GM03348 (cell line): ENCODE measurements around the gene CD46.
A peak's percentile ranks its signal among the peaks of the same experiment; 100 is the strongest.
"Not testable (repeated sequence)": the region's sequence is repeated elsewhere in the genome, so short reads cannot be mapped to it uniquely, and the experiment has no call there.

Source experiments
- DNase-seq: peaks from one replicate; pipeline ENCODE4 v3.0.0; 2012; ENCODE audit warnings: low spot score

The CD46 gene

GRCh38 chr1:207751790-207752455 is at the start of gene CD46:
Gene CD46 (plus strand): TSS chr1:207752054. CDS start chr1:207752213, 159 bp downstream.
- DNase-seq: peak; percentile 98

- DNase-seq: no peak
Measured at GRCh38 chr1:207702317-207702716, 49.5 kb upstream of the CD46 start.

GRCh38 chr1:207703712-207704111 is 48.1 kb upstream of the CD46 start:
- DNase-seq: no peak

GRCh38 chr1:207708004-207708403 is 43.9 kb upstream of the CD46 start:
- DNase-seq: not testable (repeated sequence)

- no peak for DNase-seq
Measured at GRCh38 chr1:207711285-207711684, 40.6 kb upstream of the CD46 start.

GRCh38 chr1:207712701-207713100 is 39.2 kb upstream of the CD46 start:
- not testable (repeated sequence) for DNase-seq

- DNase-seq: no peak
Measured at GRCh38 chr1:207713529-207713928, 38.3 kb upstream of the CD46 start.

GRCh38 chr1:207719234-207719633 is 32.6 kb upstream of the CD46 start:
- DNase-seq: no peak

- DNase-seq: not testable (repeated sequence)
Measured at GRCh38 chr1:207728200-207728858, 23.5 kb upstream of the CD46 start.

- DNase-seq: not testable (repeated sequence)
Measured at GRCh38 chr1:207737503-207738157, 14.2 kb upstream of the CD46 start.

- not testable (repeated sequence) for DNase-seq
Measured at GRCh38 chr1:207738158-207738659, 13.6 kb upstream of the CD46 start.

GRCh38 chr1:207740207-207740606 is 11.6 kb upstream of the CD46 start:
- DNase-seq: no peak

GRCh38 chr1:207742850-207743555 is 8.9 kb upstream of the CD46 start:
- no peak for DNase-seq

GRCh38 chr1:207744000-207744534 is 7.8 kb upstream of the CD46 start:
- no peak for DNase-seq

GRCh38 chr1:207745285-207745684 is 6.6 kb upstream of the CD46 start:
- peak; percentile 20 for DNase-seq

GRCh38 chr1:207745839-207746767 is 5.8 kb upstream of the CD46 start:
- DNase-seq: no peak

- DNase-seq: no peak
Measured at GRCh38 chr1:207747627-207748492, 4.0 kb upstream of the CD46 start.

GRCh38 chr1:207748737-207749528 is 2.9 kb upstream of the CD46 start:
- no peak for DNase-seq
